Measurements from ENCODE around the gene CD70. TPM values are rescaled to one million over a fixed set of nuclear protein-coding genes. Genes with fewer than 3 reads are reported as not detected.
"Not testable (repeated sequence)": the region's sequence is repeated elsewhere in the genome, so short reads cannot be mapped to it uniquely, and the experiment has no call there.

CD70 gene
- total and polyA plus RNA-seq, 8 donors = 0.18 TPM; not detected in 7

- TF ChIP-seq EP300 (IDR thresholded peaks at IDR 0.05) (no peak), CTCF (IDR thresholded peaks at IDR 0.05) (no peak), POLR2AphosphoS5 (IDR thresholded peaks at IDR 0.05) (no peak), POLR2A (IDR thresholded peaks at IDR 0.05) (no peak)
- H3K4me1 ChIP-seq = peaks cover 0 to 39% (median 18%) of the 10 kb centered on the region in 4 donors
- H3K4me3 ChIP-seq = no peak overlapping the region
- DNase-seq = no peak
- H3K27ac ChIP-seq = no peak overlapping the region
- intact Hi-C loops (cut with DNase I; ENCODE audit: low total_unique reads) = no loop called here
- H3K27me3 ChIP-seq = peaks cover 10 to 90% (median 54%) of the 10 kb centered on the region in 3 donors
- H3K36me3 ChIP-seq = no peaks in the 10 kb centered on the region
- WGBS, 5 donors = 50 to 65% (median 56%) methylated on average over 8 to 14 of the region's 14 CpGs
- no peaks in the 10 kb centered on the region for H3K9me3 ChIP-seq
Observed at GRCh38 chr19:6586056-6586455, 4.9 kb downstream of the CD70 start.

- DNase-seq; H3K9me3 ChIP-seq; H3K4me3 ChIP-seq; H3K27ac ChIP-seq; H3K36me3 ChIP-seq; intact Hi-C loops (cut with DNase I; ENCODE audit: low total_unique reads): not testable (repeated sequence)
- peaks cover 4 to 64% (median 24%) of the 10 kb centered on the region in 3 donors for H3K27me3 ChIP-seq
- 82 to 87% (median 83%) methylated on average over 15 to 16 of the region's 16 CpGs for WGBS, 5 donors
- peaks cover 0 to 10% (median 5%) of the 10 kb centered on the region in 4 donors for H3K4me1 ChIP-seq
Observed at GRCh38 chr19:6582515-6583484, 8.2 kb downstream of the CD70 start.

- 73 to 79% (median 77%) methylated on average over 8 of the region's 8 CpGs for WGBS, 5 donors
- Histone ChIP-seq H3K27me3 (peaks cover 0 to 39% (median 3%) of the 10 kb centered on the region in 3 donors), H3K9me3 (no peaks in the 10 kb centered on the region), H3K27ac (no peak overlapping the region), H3K4me3 (no peak overlapping the region), H3K36me3 (no peaks in the 10 kb centered on the region), H3K4me1 (no peaks in the 10 kb centered on the region)
- TF ChIP-seq POLR2AphosphoS5 (IDR thresholded peaks at IDR 0.05) = no peak
- TF ChIP-seq POLR2A (IDR thresholded peaks at IDR 0.05) = no peak
- no peak for TF ChIP-seq EP300 (IDR thresholded peaks at IDR 0.05)
- TF ChIP-seq CTCF (IDR thresholded peaks at IDR 0.05) = no peak
- no peak for DNase-seq
- intact Hi-C loops (cut with DNase I; ENCODE audit: low total_unique reads) = no loop called here
Observed at GRCh38 chr19:6580313-6580712, 10.6 kb downstream of the CD70 start.

GRCh38 chr19:6579450-6580178, 11.3 kb downstream of the CD70 start:
- no peak for DNase-seq
- Histone ChIP-seq H3K9me3 (no peaks in the 10 kb centered on the region), H3K36me3 (no peaks in the 10 kb centered on the region), H3K27me3 (peaks cover 0 to 32% (median 3%) of the 10 kb centered on the region in 3 donors), H3K4me3 (no peak overlapping the region), H3K27ac (no peak overlapping the region), H3K4me1 (no peaks in the 10 kb centered on the region)
- TF ChIP-seq CTCF (IDR thresholded peaks at IDR 0.05) (no peak), POLR2AphosphoS5 (IDR thresholded peaks at IDR 0.05) (no peak), EP300 (IDR thresholded peaks at IDR 0.05) (no peak), POLR2A (IDR thresholded peaks at IDR 0.05) (no peak)
- 83 to 87% (median 86%) methylated on average over 7 of the region's 7 CpGs for WGBS, 5 donors
- intact Hi-C loops (cut with DNase I; ENCODE audit: low total_unique reads) = no loop called here

All from stomach (tissue), 9 donors.